Endometrium (tissue), 2 donors: ENCODE data around the gene SAP30BP.

Experiments used
- FAIRE-seq: peaks from 2 replicates; lab custom pipeline; 2012; peaks lifted over from hg19 to GRCh38; lab: Jason Lieb, UNC
- donor health status: control.
- donor health status: control.

Gene SAP30BP

GRCh38 chr17:75689441-75689873 is 22.3 kb downstream of the SAP30BP start:
- FAIRE-seq = no peak

- no peak for FAIRE-seq
These were observed 24.2 kb downstream of the SAP30BP start for GRCh38 chr17:75691371-75691791.

- FAIRE-seq = no peak
These were observed 24.9 kb downstream of the SAP30BP start for GRCh38 chr17:75691801-75692626.

GRCh38 chr17:75692976-75693375 is 25.8 kb downstream of the SAP30BP start:
- FAIRE-seq = no peak

DNA sequence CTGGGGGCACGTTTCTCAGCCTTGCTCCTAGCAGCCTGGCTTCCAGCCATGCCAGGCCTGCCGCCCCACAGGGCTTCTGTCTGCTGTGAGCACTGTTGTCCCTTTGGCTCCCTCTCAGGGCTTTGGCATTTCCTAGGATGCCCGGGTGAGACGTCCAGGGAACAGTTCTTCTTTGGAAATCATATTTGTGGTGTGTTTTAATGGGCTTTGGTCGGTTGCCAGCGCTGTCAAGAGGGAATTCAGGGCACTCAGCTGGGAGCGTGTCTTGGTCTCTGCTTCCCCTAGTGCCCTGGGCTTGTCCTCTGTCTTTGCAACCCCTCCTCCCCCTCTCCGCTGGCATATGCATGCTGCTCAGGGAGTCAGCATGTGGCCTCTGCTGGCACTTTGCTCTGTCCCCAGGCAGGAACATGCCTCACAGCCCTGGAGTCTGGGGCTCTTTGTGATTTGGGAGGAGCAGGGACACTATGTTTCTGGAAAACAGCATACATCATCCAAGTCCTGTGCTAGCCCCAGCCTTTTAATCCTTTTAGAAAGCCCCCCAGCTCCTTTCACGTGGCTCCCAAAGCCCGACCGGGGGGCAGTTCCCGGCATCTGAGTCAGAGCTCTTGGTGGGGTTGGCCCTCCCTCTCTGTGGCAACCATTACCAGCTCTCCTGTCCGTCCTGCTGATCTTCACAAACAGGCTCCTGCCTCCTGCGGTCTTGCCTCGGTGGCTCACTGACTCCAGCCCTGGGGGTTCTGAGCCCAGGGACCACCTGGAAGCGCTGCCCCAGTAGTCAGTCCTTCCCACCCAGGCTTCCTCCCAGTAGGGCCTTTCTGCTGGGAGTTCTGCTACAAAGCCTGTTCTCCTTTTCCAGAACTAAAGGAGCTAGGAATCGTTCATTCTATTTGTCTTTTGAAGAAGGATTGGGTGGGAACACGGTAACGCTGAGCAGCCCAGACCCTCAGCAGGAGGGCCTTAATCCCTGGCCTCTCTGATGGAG is 26.7 kb downstream of the SAP30BP start:
- FAIRE-seq = no peak

- no peak for FAIRE-seq
These were observed 27.4 kb downstream of the SAP30BP start for GRCh38 chr17:75694536-75694935.

DNA sequence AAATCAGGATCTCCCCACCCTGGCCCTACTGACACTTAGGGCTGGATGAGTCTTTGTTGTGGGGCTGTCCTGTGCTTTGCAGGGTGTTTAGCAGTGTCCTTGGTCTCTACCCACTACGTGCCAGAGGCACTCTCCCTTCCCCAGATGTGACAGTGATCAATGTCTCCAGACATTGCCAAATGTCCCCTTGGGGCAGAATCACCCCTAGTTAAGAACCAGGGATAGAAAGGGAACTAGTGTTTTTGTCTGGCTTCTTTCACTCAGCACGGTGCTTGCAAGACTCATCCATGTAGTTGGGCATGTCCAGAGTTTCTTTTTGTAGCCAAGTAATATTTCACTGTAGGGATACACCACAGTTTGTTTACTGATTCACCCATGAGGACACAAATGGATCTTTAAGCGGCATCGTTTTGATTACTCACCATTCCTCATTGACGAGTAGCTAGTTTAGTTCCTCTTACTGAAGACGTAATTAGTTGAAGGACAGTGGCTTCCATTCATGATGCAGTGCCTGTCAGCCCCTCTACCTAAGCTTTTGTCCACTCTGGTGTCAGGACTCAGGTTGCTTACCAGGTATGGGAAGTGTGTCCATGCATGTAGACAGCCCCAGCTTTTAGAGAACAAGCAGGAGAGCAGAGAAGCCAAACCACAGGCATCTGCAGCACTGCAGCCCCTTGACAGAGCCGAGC is 28.1 kb downstream of the SAP30BP start:
- no peak for FAIRE-seq

- no peak for FAIRE-seq
These were observed 28.7 kb downstream of the SAP30BP start for GRCh38 chr17:75695830-75696271.

DNA sequence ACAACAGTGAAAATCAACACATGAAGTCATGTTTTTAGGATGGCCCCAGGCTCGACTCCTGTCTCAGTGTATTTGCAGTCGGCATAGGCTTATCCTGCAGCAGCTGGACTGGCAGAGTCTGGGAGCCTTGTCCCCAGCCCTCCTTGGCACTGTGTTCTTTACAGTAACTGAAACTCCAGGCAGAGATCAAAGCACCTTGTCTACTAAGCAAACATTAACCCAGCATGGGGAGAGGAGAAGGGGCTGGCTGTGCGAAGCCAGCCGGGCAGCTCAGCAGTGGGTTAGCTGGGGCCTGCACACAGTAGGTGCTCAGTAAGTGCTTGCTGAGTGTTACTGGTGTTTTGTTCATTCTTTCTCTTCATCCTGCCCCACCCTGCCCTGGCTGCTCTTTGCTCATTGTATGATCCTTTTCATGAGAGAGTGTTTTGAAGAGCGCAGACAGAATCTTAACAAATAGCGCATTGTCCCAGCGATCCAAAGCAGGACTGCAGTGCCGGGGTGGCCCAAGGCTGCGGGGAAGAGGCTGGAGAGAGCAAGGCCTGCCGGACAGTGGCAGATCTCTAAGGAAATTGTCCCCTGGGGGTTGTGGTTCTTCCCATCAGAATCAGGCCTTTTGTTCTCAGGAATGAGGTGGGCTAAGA is 30.6 kb downstream of the SAP30BP start:
- FAIRE-seq = no peak

DNA sequence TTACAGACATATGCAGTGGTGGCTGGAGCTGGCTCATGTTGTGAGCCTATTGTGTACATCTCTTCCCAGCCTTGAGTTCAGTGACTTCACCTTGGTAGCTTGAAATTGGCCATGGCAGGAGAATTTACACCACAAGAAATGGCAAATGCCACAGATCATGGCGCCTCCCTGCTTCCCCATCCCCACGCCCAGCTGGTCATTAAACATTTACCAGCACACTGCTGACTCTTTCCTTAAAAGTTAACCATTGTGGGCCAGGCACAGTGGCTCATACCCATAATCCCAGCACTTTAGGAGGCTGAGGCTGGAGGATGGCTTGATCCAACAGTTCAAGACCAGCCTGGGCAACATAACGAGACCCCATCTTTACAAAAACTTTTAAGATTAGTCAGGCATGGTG is 31.5 kb downstream of the SAP30BP start:
- FAIRE-seq = no peak

GRCh38 chr17:75701288-75701687 is 34.1 kb downstream of the SAP30BP start:
- FAIRE-seq = no peak

GRCh38 chr17:75703191-75703590 is 36.1 kb downstream of the SAP30BP start:
- FAIRE-seq = no peak

DNA sequence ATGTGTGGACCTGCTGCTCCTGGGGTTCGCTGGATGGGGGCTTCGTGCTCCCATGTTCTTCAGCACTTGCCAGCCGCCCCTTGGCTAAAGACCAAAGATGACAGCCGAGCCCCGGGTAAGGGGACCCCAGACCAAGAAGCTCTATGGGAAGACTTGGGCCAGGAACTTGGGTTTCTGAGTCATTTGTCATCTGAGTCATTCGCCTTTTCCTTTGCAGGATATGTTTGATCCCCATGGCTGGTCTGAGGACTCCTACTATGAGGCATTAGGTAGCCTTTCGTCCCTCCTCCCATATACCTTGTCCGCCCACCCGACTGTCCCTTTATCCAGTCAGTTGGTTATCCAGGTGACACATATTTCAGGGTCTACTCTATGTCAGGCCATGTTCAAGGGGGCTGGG is 36.5 kb downstream of the SAP30BP start:
- no peak for FAIRE-seq

- no peak for FAIRE-seq
These were observed 38.1 kb downstream of the SAP30BP start for GRCh38 chr17:75704963-75705875.

- no peak for FAIRE-seq
These were observed 39.0 kb downstream of the SAP30BP start for GRCh38 chr17:75706042-75706728.

DNA sequence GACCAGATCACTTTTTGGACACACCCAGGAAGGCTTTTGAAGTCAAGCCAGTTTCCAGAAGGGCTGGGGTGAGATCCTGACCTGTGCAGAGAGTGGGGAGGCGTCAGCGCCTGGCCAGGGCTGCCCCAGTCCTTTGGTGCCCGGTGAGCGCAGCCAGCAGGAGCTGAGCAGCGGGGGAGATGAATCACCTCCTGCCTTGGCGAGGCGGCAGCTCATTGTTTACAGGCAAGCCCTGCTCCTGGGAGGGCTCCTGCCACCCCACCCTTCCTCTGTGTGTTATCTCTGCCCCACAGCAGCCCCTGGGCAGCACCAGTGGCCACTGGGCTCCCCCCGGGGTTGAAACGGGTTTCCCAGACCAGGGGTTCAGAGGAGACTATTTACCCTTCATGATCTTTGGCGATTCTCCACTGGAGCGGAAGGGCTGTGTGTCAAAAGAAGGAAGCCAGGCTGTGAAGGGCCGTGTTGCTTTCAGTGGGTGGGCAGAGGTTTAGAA is 40.0 kb downstream of the SAP30BP start:
- no peak for FAIRE-seq

DNA sequence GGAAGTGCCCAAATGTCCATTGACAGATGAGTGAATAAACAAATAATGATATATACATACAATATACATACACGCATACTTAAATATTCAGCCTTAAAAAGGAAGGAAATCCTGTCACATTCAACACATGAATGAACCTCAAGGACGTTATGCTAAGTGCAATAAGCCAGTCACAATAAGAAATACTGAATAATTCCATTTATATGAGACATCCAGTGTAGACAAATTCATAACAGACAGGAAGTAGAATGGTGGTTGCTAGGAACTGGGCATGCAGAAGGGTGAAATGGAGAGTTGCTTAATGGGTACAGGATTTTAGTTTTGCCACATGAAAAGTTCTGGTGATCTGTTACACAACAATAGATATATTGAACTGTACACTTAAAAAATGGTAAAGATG is 45.3 kb downstream of the SAP30BP start:
- no peak for FAIRE-seq

- FAIRE-seq = no peak
These were observed 52.6 kb downstream of the SAP30BP start for GRCh38 chr17:75719732-75720131.

DNA sequence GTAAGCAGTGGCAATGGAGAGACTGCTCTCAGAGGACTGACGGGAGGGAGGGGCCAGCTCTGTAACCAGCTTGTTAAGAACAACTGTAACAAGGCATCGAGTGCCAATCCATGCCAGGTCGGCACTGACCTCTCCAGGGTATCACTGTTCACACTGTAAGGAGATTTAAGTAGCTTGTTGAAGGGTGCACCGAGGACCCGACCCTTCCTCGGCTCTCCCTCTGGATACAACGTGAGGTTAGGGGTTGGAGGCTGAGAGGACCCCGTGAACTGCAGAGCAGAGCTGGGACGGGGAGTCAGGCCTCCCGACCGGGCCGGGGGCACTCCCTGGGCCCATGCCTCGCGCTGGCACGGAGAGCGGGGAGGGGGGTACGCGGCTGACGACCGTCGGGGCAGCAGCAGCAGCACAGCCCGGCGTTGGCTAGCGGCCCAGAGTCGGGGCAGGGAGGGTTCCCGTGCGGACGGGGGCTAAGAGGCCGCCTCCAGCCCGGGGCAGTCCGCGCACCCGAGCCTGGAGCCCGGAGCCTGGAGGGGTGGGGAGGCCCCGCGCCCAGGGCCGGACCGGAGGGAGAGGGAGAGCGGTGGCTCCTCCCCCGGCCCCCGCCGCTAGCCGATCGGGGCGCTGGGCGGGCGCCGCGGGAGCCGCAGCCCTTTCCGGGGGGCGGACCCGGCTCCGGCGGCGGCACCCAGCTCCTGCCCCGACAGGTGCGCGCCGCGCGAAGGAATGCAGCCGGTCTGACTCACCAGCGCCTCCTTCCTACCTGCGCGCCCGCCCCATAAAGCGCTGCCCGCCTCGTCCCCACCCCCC is 53.7 kb downstream of the SAP30BP start, which contains the start of gene ITGB4:
Gene ITGB4, plus strand, starts transcription at position 804 of the 807 bp plus-strand sequence. CDS start 3,245 bp downstream, outside the sequence.
- no peak for FAIRE-seq
